OCI-LY7 (cell line): ENCODE measurements around the gene MLN. TPM values are rescaled to one million over a fixed set of nuclear protein-coding genes. Genes with fewer than 3 reads are reported as not detected.

ENCODE experiments used
- BruUV-seq: library from RNA; stranded (reverse); fragments of 400-500 nt; replicated peaks from 2 replicates; lab custom pipeline; 2021; lab: Mats Ljungman, UMichigan
- CTCF ChIA-PET: fragments of 300-600 bp; sonication (Branson Sonifier 250); formaldehyde crosslinking; loops from one replicate; lab custom pipeline; 2022; ENCODE audit warnings: antibody characterized with exemption; ENCODE audit not compliant: unreplicated experiment; lab: Charles Lee
- POLR2A ChIA-PET: fragments of 300-600 bp; sonication (Branson Sonifier 250); formaldehyde crosslinking; loops from one replicate; lab custom pipeline; 2022; ENCODE audit warnings: antibody characterized with exemption; lab: Charles Lee
- DNase-seq: peaks from one replicate; pipeline ENCODE4 v3.0.0-alpha.2; 2015; ENCODE audit warnings: low spot score
- H2AFZ ChIP-seq: fragments of 200-600 bp; sonication (generic), shearing (Covaris generic); 2 replicates; pipeline ENCODE4 v1.6.1; 2014; ENCODE audit warnings: mild to moderate bottlenecking, antibody characterized with exemption, low read length, moderate library complexity
- H3K27ac ChIP-seq: fragments of 200-600 bp; sonication (generic); 2 replicates; pipeline ENCODE4 v1.5.1; 2014; ENCODE audit warnings: mixed run types, low read depth, mild to moderate bottlenecking, moderate library complexity, low read length, inconsistent platforms; ENCODE audit not compliant: poor library complexity, severe bottlenecking
- H3K36me3 ChIP-seq: fragments of 200-600 bp; sonication (generic); 2 replicates; pipeline ENCODE4 v1.6.1; 2014; ENCODE audit warnings: mild to moderate bottlenecking, antibody characterized with exemption, low read length, moderate library complexity, mixed read lengths; ENCODE audit not compliant: insufficient read depth
- H3K4me1 ChIP-seq: fragments of 200-600 bp; sonication (generic); 2 replicates; pipeline ENCODE4 v1.5.1; 2014; ENCODE audit warnings: mild to moderate bottlenecking, low read length; ENCODE audit not compliant: insufficient read depth, poor library complexity, severe bottlenecking
- H3K4me2 ChIP-seq: fragments of 200-600 bp; sonication (generic); 2 replicates; pipeline ENCODE4 v1.6.1; 2014; ENCODE audit warnings: mild to moderate bottlenecking, low read length
- H3K4me3 ChIP-seq: fragments of 200-600 bp; sonication (generic); 2 replicates; pipeline ENCODE4 v1.5.1; 2014; ENCODE audit warnings: mild to moderate bottlenecking, low read depth, low read length; ENCODE audit not compliant: poor library complexity, severe bottlenecking
- H3K79me2 ChIP-seq: fragments of 200-600 bp; sonication (generic); 2 replicates; pipeline ENCODE4 v1.6.1; 2016; ENCODE audit warnings: low read depth, mild to moderate bottlenecking, low read length, moderate library complexity, mixed read lengths; ENCODE audit not compliant: insufficient read depth
- H3K9me2 ChIP-seq: fragments of 200-600 bp; sonication (generic); 2 replicates; pipeline ENCODE4 v1.6.1; 2016; ENCODE audit warnings: mild to moderate bottlenecking, low read length, mixed read lengths; ENCODE audit not compliant: insufficient read depth
- H3K9me3 ChIP-seq: fragments of 200-600 bp; sonication (generic); 2 replicates; pipeline ENCODE4 v1.6.1; 2014; ENCODE audit warnings: mild to moderate bottlenecking, mixed run types, low read length, mixed read lengths
- H4K20me1 ChIP-seq: fragments of 200-600 bp; sonication (generic); 2 replicates; pipeline ENCODE4 v1.6.1; 2014; ENCODE audit warnings: mild to moderate bottlenecking, antibody characterized with exemption, low read length, moderate library complexity, mixed read lengths; ENCODE audit not compliant: insufficient read depth
- EZH2phosphoT487 ChIP-seq: fragments of 200-600 bp; sonication (generic); IDR thresholded peaks from 2 replicates; pipeline ENCODE4 v1.6.1; 2018; ENCODE audit warnings: low read depth, borderline replicate concordance, mild to moderate bottlenecking, mixed run types, antibody characterized with exemption, low read length, moderate library complexity, mixed read lengths
- intact Hi-C: fragments of 100-400 bp; cut with micrococcal nuclease; formaldehyde crosslinking; loops from one replicate; pipeline ENCODE4 v1.10.0; 2022; ENCODE audit not compliant: unreplicated experiment
- total RNA-seq, 2 experiments: library from RNA; depleted of rRNA in 1 of 2; stranded (reverse); fragments of >200 nt in 1 of 2; shearing (Covaris generic) in 1 of 2; gene quantifications; 2 replicates each; pipeline ENCODE4 v1.2.3, GENCODE V29; 2014 to 2022
- TF ChIP-seq, protein P1 (sequence below): fragments of 200-600 bp; sonication (generic); conservative IDR thresholded peaks from 2 replicates; pipeline ENCODE4 v1.5.1; 2014; ENCODE audit warnings: mild to moderate bottlenecking, antibody characterized with exemption, low read length, moderate library complexity, mixed read lengths

The MLN gene
- total RNA-seq, 2 experiments from 2014 or later: not detected

DNA sequence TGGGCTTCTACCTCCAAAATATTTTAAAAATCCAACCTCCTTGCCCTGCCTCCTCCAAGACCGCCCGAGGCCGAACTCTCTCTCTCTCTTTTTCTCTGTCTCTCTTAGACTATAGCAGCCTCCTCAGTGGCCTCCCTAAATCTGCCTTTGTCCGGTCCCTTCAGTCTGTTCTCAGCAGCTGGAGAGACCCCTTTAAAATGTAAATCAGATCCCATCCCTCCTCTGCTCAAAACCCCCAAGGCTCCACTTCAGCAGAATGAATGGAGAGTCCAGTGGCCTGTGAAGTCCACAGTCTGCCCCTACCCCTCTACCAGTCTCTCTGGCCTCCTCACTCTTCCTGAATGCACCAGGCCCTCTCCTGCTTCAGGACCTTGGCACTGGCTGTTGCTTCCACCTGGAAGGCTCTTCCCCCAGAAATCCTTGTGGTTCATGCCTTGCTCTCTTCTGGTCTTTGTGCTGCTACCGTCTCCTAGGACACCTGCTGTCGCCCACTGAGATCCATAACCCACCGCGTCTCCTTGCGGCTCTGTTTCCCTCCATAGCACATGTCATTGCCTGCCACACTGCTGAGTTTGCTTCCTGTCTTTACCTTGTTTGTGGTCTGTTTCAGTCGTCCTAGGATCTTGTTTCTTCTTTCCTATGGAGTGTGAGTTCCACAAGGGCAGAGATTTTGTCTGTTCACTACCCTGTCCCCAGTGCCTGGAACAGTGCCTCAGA is 6.0 kb downstream of the MLN start:
- no peaks in the 10 kb centered on the region for H3K79me2 ChIP-seq
- TF ChIP-seq, protein P1, sequence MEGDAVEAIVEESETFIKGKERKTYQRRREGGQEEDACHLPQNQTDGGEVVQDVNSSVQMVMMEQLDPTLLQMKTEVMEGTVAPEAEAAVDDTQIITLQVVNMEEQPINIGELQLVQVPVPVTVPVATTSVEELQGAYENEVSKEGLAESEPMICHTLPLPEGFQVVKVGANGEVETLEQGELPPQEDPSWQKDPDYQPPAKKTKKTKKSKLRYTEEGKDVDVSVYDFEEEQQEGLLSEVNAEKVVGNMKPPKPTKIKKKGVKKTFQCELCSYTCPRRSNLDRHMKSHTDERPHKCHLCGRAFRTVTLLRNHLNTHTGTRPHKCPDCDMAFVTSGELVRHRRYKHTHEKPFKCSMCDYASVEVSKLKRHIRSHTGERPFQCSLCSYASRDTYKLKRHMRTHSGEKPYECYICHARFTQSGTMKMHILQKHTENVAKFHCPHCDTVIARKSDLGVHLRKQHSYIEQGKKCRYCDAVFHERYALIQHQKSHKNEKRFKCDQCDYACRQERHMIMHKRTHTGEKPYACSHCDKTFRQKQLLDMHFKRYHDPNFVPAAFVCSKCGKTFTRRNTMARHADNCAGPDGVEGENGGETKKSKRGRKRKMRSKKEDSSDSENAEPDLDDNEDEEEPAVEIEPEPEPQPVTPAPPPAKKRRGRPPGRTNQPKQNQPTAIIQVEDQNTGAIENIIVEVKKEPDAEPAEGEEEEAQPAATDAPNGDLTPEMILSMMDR: no peak
- TF ChIP-seq EZH2phosphoT487: no peak
- H2AFZ ChIP-seq: no peak overlapping the region
- CTCF ChIA-PET: no interaction called here
- no peak overlapping the region for H3K4me2 ChIP-seq
- H3K4me1 ChIP-seq: no peaks in the 10 kb centered on the region
- no peak overlapping the region for H3K27ac ChIP-seq
- H3K4me3 ChIP-seq: no peak overlapping the region
- H4K20me1 ChIP-seq: no peaks in the 10 kb centered on the region
- intact Hi-C loops: no loop called here
- DNase-seq: no peak
- H3K36me3 ChIP-seq: no peaks in the 10 kb centered on the region
- no peaks in the 10 kb centered on the region for H3K9me3 ChIP-seq
- POLR2A ChIA-PET: no interaction called here
- no TSS peak for BruUV-seq
- no peaks in the 10 kb centered on the region for H3K9me2 ChIP-seq

DNA sequence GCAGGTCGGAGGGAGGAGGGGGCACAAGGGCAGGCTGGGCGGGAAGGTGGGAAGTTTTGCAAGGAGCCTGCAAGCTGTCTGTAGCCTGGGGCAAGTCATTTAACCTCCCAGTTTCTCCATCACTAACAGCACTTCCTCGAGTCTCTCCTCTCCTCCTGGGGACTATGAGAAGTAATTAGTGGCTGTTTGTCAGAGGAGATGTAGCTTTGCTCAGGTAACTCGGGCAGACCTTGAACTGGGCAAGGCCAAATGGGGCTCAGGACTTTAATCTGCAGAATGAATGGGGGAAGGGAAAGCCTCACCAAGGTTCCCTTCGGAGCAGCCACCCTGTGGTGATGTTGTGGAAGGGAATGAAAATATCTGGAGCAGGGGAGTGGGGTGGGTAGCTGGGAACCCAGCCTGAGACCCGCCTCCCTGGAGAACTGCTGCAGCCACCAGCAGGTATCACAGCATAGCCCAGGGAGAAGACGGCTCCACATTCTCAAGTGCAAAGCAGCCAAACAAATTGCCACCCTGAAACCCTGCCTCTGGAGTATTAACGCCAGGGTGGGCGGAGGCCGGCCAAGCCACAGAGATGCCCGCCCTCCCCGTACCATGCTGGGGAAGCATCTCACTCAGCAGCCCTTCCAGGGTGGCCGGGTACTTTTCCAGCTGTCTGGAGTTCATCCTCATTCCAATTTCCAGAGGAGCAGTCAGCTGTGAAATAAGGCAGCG is 8.7 kb downstream of the MLN start:
- Histone ChIP-seq H3K36me3 (no peaks in the 10 kb centered on the region), H3K4me1 (no peaks in the 10 kb centered on the region), H4K20me1 (no peaks in the 10 kb centered on the region), H3K9me3 (no peaks in the 10 kb centered on the region), H3K79me2 (no peaks in the 10 kb centered on the region), H2AFZ (no peak overlapping the region), H3K4me2 (no peak overlapping the region), H3K9me2 (no peaks in the 10 kb centered on the region), H3K4me3 (no peak overlapping the region), H3K27ac (no peak overlapping the region)
- TF ChIP-seq, protein P1: no peak
- TF ChIP-seq EZH2phosphoT487: no peak
- DNase-seq: no peak
- ChIA-PET CTCF (no interaction called here), POLR2A (no interaction called here)
- intact Hi-C loops: no loop called here
- no TSS peak for BruUV-seq

DNA sequence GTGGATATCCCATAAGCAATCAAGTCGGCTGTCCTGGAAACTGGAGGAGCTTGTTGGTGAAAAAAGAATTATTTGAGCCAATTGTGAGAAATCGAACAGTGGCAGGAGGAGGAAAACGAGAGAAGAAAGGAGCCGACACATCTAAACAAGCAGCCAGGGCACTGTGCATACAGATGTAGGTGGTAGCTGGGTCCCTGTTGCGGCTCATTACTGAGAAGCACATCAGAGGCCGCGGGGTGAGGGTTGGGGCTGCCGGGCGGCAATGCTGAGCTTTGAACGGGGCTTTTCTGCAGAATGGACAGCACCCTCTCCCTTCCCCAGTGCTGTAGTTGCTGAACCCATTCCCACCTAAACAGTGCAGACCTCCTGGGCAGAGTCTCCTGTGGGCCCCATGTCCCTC is 10.8 kb downstream of the MLN start:
- H3K9me3 ChIP-seq: no peaks in the 10 kb centered on the region
- no peaks in the 10 kb centered on the region for H3K36me3 ChIP-seq
- CTCF ChIA-PET: no interaction called here
- no peak overlapping the region for H2AFZ ChIP-seq
- H3K4me3 ChIP-seq: no peak overlapping the region
- no peaks in the 10 kb centered on the region for H3K4me1 ChIP-seq
- H3K27ac ChIP-seq: no peak overlapping the region
- POLR2A ChIA-PET: no interaction called here
- H3K9me2 ChIP-seq: no peaks in the 10 kb centered on the region
- intact Hi-C loops: no loop called here
- H3K79me2 ChIP-seq: peaks cover under 1% of the 10 kb centered on the region; the same call in 1 of the 2 replicates
- no TSS peak for BruUV-seq
- TF ChIP-seq, protein P1: no peak
- no peak for TF ChIP-seq EZH2phosphoT487
- no peak overlapping the region for H3K4me2 ChIP-seq
- H4K20me1 ChIP-seq: no peaks in the 10 kb centered on the region
- no peak for DNase-seq
